Transverse colon (tissue), 4 donors: ENCODE results near the gene RBBP8NL. TPM values are rescaled to one million over a fixed set of nuclear protein-coding genes. Genes with fewer than 3 reads are reported as not detected.

Experiments used
- DNase-seq: peaks from one replicate; pipeline ENCODE4 v3.0.0-alpha.2; 2019
- H3K27ac ChIP-seq, 4 donors: fragments of 200-600 bp; sonication (generic); 2 replicates each; pipeline ENCODE4 v1.5.1; 2016 to 2018; ENCODE audit warnings: inconsistent platforms in 4 of 4
- H3K27me3 ChIP-seq: fragments of 200-600 bp; sonication (generic); 2 replicates; pipeline ENCODE4 v1.5.1; 2017; ENCODE audit warnings: inconsistent platforms
- H3K36me3 ChIP-seq, 4 donors: fragments of 200-600 bp; sonication (generic); 2 replicates each; pipeline ENCODE4 v1.5.1; 2017 to 2019; ENCODE audit warnings: inconsistent platforms in 4 of 4
- H3K4me1 ChIP-seq, 4 donors: fragments of 200-600 bp; sonication (generic); 2 replicates each; pipeline ENCODE4 v1.5.1; 2017 to 2020; ENCODE audit warnings: inconsistent platforms in 4 of 4
- H3K4me3 ChIP-seq, 4 donors: fragments of 200-600 bp; sonication (generic); 1 replicate in 1 of 4; 2 replicates in 3 of 4; pipeline versions ENCODE4 v1.5.1 to v1.6.1; 2017 to 2019; ENCODE audit warnings: inconsistent platforms in 4 of 4
- H3K9me3 ChIP-seq, 2 donors: fragments of 200-600 bp; sonication (generic); 2 replicates each; pipeline ENCODE4 v1.5.1; 2017 to 2019; ENCODE audit warnings: inconsistent platforms in 2 of 2
- CTCF ChIP-seq, 5 experiments: fragments of 200-600 bp in 3 of 5; fragments of 450-650 bp in 2 of 5; sonication (generic) in 3 of 5; IDR thresholded peaks; 1 replicate in 2 of 5; 2 replicates in 3 of 5; pipeline ENCODE4 v1.5.1; 2016 to 2017; ENCODE audit warnings: antibody characterized with exemption in 5 of 5, inconsistent platforms in 3 of 5, mild to moderate bottlenecking in 2 of 5, moderate library complexity in 1 of 5
- EP300 ChIP-seq: sonication (generic); formaldehyde crosslinking; IDR thresholded peaks from one replicate; pipeline ENCODE4 v1.6.1; 2017; ENCODE audit warnings: antibody characterized with exemption, low read depth
- POLR2A ChIP-seq: fragments of 450-650 bp; IDR thresholded peaks from one replicate; pipeline ENCODE4 v1.6.1; 2016; ENCODE audit warnings: antibody characterized with exemption, mild to moderate bottlenecking, moderate library complexity
- POLR2AphosphoS5 ChIP-seq, 3 donors: sonication (generic); formaldehyde crosslinking; IDR thresholded peaks; one replicate each; pipeline ENCODE4 v1.6.1; 2016; ENCODE audit warnings: antibody characterized with exemption in 3 of 3
- whole genome bisulfite sequencing, 2 donors: methylation state at CpG; one replicate each; pipeline ENCODE4 v1.1.5; 2018; ENCODE audit warnings: low coverage in 1 of 2; 5-methylcytosine and 5-hydroxymethylcytosine counted together
- in situ Hi-C, 4 donors: fragments of 200-750 bp; cut with MboI; loops; one replicate each; pipeline versions ENCODE4 v1.15.0 to v1.15.1; 2017; ENCODE audit warnings: low sequenced_read_pairs in 3 of 4, low pct_ligation_motif_present in 1 of 4, low pct_unique_long_range_greater_than_20kb in 1 of 4
- intact Hi-C: fragments of 100-400 bp; cut with DNase I; formaldehyde crosslinking; loops from one replicate; pipeline ENCODE4 v1.15.1; 2023; ENCODE audit warnings: low total_unique reads
- total RNA-seq, 4 donors: library from RNA; depleted of rRNA; stranded (reverse); fragments of >200 nt; gene quantifications; one replicate each; pipeline ENCODE4 v1.1.0, GENCODE V29; 2016

Gene RBBP8NL
- total RNA-seq, 4 donors from 2014 or later, result 0.75 to 9.4 (median 4.3) TPM

GRCh38 chr20:62367633-62368391, 59.5 kb downstream of the RBBP8NL start:
- peak overlapping the region; percentile 86 to 97 (median 88) for H3K27ac ChIP-seq
- peak; percentile 60 for DNase-seq
- 2% methylated on average over 37 of the region's 37 CpGs; no CpG with 5 or more reads in 1 of the 2 donors for WGBS, 2 donors
- in situ Hi-C loops (no loop called here), intact Hi-C loops (no loop called here)
- peaks cover 63% of the 10 kb centered on the region for H3K27me3 ChIP-seq
- H3K4me3 ChIP-seq, result peak overlapping the region; percentile 43 to 92 (median 70)
- no peaks in the 10 kb centered on the region for H3K9me3 ChIP-seq
- peak in 1 of 3 donors; percentile 6 for TF ChIP-seq POLR2AphosphoS5 (IDR thresholded peaks at IDR 0.05)
- no peak for TF ChIP-seq EP300
- H3K4me1 ChIP-seq, result peaks cover 44 to 78% (median 66%) of the 10 kb centered on the region in 4 donors
- no peaks in the 10 kb centered on the region for H3K36me3 ChIP-seq

GRCh38 chr20:62367136-62367632, 60.2 kb downstream of the RBBP8NL start, which contains the start of gene LAMA5:
Gene LAMA5, minus strand, starts transcription at chr20:62367312. Its CDS starts 67 bp downstream, at chr20:62367245.
- TF ChIP-seq POLR2AphosphoS5 (IDR thresholded peaks at IDR 0.05) (peak; percentile 11 to 66 (median 32)), CTCF (IDR thresholded peaks at IDR 0.05) (no peak)
- Histone ChIP-seq H3K36me3 (no peaks in the 10 kb centered on the region), H3K4me3 (peak within 1 kb of the TSS; percentile 43 to 92 (median 70)), H3K27me3 (peaks cover 59% of the 10 kb centered on the region), H3K27ac (peak within 1 kb of the TSS; percentile 86 to 97 (median 88)), H3K4me1 (peaks cover 44 to 80% (median 65%) of the 10 kb centered on the region in 4 donors), H3K9me3 (no peaks in the 10 kb centered on the region)
- intact Hi-C loops, result no loop called here
- in situ Hi-C loops, result no loop called here
- DNase-seq, result peak; percentile 69
- WGBS, 2 donors, result 1% methylated on average over 29 of the region's 70 CpGs; no CpG with 5 or more reads in 1 of the 2 donors

DNA sequence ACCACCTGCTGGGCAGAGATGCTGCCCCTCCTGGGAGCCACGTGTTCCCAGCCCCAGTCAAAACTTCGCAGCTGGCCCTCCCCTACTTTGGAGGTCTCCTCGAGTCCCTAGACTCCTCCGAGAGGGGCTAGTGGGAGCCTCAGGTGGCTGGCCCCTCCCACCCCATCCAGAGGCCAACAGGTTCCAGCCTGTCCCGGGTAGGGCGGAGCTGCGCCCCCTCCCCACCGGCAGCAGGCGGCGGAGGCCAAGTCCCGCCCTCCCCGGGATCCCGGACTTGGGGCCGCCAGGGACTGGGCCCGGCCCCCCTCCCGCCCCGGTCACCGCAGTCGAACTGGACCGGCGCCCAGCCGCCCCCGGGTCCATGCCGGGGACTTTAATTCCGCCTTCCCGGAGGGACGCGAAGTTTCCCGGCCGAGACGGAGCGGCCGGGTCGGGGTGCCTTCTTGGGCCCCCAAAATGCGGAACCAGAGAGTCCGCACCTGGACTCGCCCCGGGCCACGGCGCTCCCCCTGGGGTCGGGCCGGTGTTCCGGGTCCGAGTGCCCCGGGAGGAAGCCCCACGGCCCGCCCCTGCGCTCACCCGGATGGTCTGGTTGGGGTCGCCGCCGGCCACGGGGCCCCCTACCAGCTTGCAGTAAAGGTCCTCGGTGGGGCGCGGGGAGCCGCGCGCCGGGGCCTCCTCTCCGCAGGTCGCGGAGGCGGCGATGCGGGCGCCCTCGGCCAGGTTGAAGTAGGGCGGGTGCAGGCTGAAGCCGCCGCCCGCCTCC, 60.8 kb downstream of the RBBP8NL start:
- DNase-seq, result no peak
- no peaks in the 10 kb centered on the region for H3K9me3 ChIP-seq
- WGBS, 2 donors, result 3% methylated on average over 29 of the region's 72 CpGs; no CpG with 5 or more reads in 1 of the 2 donors
- H3K4me1 ChIP-seq, result peaks cover 46 to 84% (median 61%) of the 10 kb centered on the region in 4 donors
- TF ChIP-seq POLR2AphosphoS5 (IDR thresholded peaks at IDR 0.05), result no peak
- TF ChIP-seq POLR2A, result no peak
- TF ChIP-seq EP300, result no peak
- TF ChIP-seq CTCF (IDR thresholded peaks at IDR 0.05), result no peak
- H3K36me3 ChIP-seq, result no peaks in the 10 kb centered on the region
- H3K27ac ChIP-seq, result peak overlapping the region; percentile 86 to 97 (median 88)
- peaks cover 59% of the 10 kb centered on the region for H3K27me3 ChIP-seq
- in situ Hi-C loops (no loop called here), intact Hi-C loops (no loop called here)
- peak overlapping the region; percentile 43 to 92 (median 70) for H3K4me3 ChIP-seq

- 20% methylated on average over 10 of the region's 10 CpGs; no CpG with 5 or more reads in 1 of the 2 donors for WGBS, 2 donors
- Histone ChIP-seq H3K4me3 (peak overlapping the region; percentile 43 to 92 (median 70)), H3K4me1 (peaks cover 53 to 87% (median 60%) of the 10 kb centered on the region in 4 donors), H3K27me3 (peaks cover 55% of the 10 kb centered on the region), H3K9me3 (no peaks in the 10 kb centered on the region), H3K27ac (peak overlapping the region; percentile 86 to 97 (median 88)), H3K36me3 (no peaks in the 10 kb centered on the region)
- in situ Hi-C loops (no loop called here), intact Hi-C loops (no loop called here)
- DNase-seq, result peak; percentile 28
- TF ChIP-seq POLR2AphosphoS5 (IDR thresholded peaks at IDR 0.05) (no peak), CTCF (IDR thresholded peaks at IDR 0.05) (no peak), POLR2A (no peak), EP300 (no peak)
These were observed 61.4 kb downstream of the RBBP8NL start for GRCh38 chr20:62365814-62366369.
